B cell (primary cell): ENCODE data around the gene MRPL32. TPM values are rescaled to one million over a fixed set of nuclear protein-coding genes. Genes with fewer than 3 reads are reported as not detected.
A peak's percentile ranks its signal among the peaks of the same experiment; 100 is the strongest.

Experiments
- ATAC-seq: fragments of 200-7000 bp; cut with Tn5 transposase; one replicate; pipeline ENCODE4 v1.10.0; 2021; ENCODE audit warnings: low read depth, mild to moderate bottlenecking, moderate number of reproducible peaks, moderate library complexity
- CTCF ChIA-PET: fragments of 350-600 bp; sonication (Branson Sonifier 250); formaldehyde crosslinking; loops from one replicate; lab custom pipeline; 2021; ENCODE audit warnings: antibody characterized with exemption, inconsistent platforms; lab: Charles Lee
- POLR2A ChIA-PET: fragments of 350-600 bp; sonication (Branson Sonifier 250); formaldehyde crosslinking; loops from one replicate; lab custom pipeline; 2021; ENCODE audit warnings: antibody characterized with exemption; lab: Charles Lee
- DNase-seq: peaks from one replicate; pipeline ENCODE4 v3.0.0; 2013
- H2AFZ ChIP-seq: 2 replicates; pipeline ENCODE4 v1.6.1; 2012; ENCODE audit warnings: mild to moderate bottlenecking, low read depth, low read length; ENCODE audit not compliant: insufficient read depth, poor library complexity, severe bottlenecking
- H3K27ac ChIP-seq, 2 donors: 1 replicate in 1 of 2; 2 replicates in 1 of 2; pipeline ENCODE4 v1.5.1; 2012 to 2013; ENCODE audit warnings: low read length in 2 of 2, mild to moderate bottlenecking in 2 of 2, moderate library complexity in 1 of 2
- H3K27me3 ChIP-seq, 4 experiments: fragments of 200-600 bp in 1 of 4; sonication (generic) in 1 of 4; replicated peaks in 1 of 4; 1 replicate in 2 of 4; 2 replicates in 2 of 4; pipeline versions ENCODE4 v1.6.1 to v1.7.0; 2013 to 2016; ENCODE audit warnings: low read length in 3 of 4, mild to moderate bottlenecking in 2 of 4, mixed read lengths in 1 of 4, moderate library complexity in 1 of 4; ENCODE audit not compliant: insufficient read depth in 4 of 4, control insufficient read depth in 3 of 4; ENCODE audit errors: control extremely low read depth in 1 of 4
- H3K36me3 ChIP-seq, 2 experiments: replicated peaks in 1 of 2; 1 replicate in 1 of 2; 2 replicates in 1 of 2; pipeline versions ENCODE4 v1.6.1 to v1.7.1; 2013; ENCODE audit warnings: low read length in 1 of 2; ENCODE audit not compliant: insufficient read depth in 2 of 2, control insufficient read depth in 1 of 2; ENCODE audit errors: control extremely low read depth in 1 of 2, extremely low read depth in 1 of 2
- H3K4me1 ChIP-seq, 2 donors: fragments of 200-600 bp in 1 of 2; sonication (generic) in 1 of 2; 1 replicate in 1 of 2; 2 replicates in 1 of 2; pipeline versions ENCODE4 v1.5.1 to v1.6.1; 2013 to 2017; ENCODE audit warnings: low read length in 2 of 2; ENCODE audit not compliant: control insufficient read depth in 2 of 2, insufficient read depth in 2 of 2
- H3K4me2 ChIP-seq: replicated peaks from 2 replicates; pipeline ENCODE3; 2012; ENCODE audit warnings: mild to moderate bottlenecking, low read depth, low read length; ENCODE audit not compliant: poor library complexity, severe bottlenecking
- H3K4me3 ChIP-seq, 5 experiments: fragments of 200-600 bp in 1 of 5; sonication (generic) in 1 of 5; 1 replicate in 3 of 5; 2 replicates in 2 of 5; pipeline versions ENCODE4 v1.5.1 to v1.7.0; 2011 to 2016; ENCODE audit warnings: low read length in 4 of 5, mild to moderate bottlenecking in 4 of 5, low read depth in 2 of 5, control low read depth in 1 of 5, moderate library complexity in 1 of 5; ENCODE audit not compliant: insufficient read depth in 1 of 5; ENCODE audit errors: control extremely low read depth in 1 of 5, extremely low read depth in 1 of 5
- H3K79me2 ChIP-seq: fragments of 200-600 bp; sonication (generic); one replicate; pipeline ENCODE4 v1.6.0; 2016; ENCODE audit warnings: low read length; ENCODE audit not compliant: control insufficient read depth, insufficient read depth
- H3K9ac ChIP-seq: fragments of 200-600 bp; sonication (generic); 2 replicates; pipeline ENCODE4 v1.6.1; 2017; ENCODE audit warnings: mild to moderate bottlenecking, low read length, moderate library complexity
- H3K9me3 ChIP-seq, 3 donors: one replicate each; pipeline versions ENCODE4 v1.6.1 to v1.7.1; 2013; ENCODE audit warnings: low read length in 2 of 3; ENCODE audit not compliant: control insufficient read depth in 2 of 3, insufficient read depth in 1 of 3; ENCODE audit errors: control extremely low read depth in 1 of 3
- H4K20me1 ChIP-seq: 2 replicates; pipeline ENCODE4 v1.6.0; 2012; ENCODE audit warnings: mild to moderate bottlenecking, low read length; ENCODE audit not compliant: insufficient read depth, control insufficient read depth, poor library complexity, severe bottlenecking
- H3K27ac Mint-ChIP-seq: one replicate; pipeline ENCODE4 v1.8.0; 2021; ENCODE audit warnings: mixed read lengths
- H3K27me3 Mint-ChIP-seq: one replicate; pipeline ENCODE4 v1.8.0; 2021; ENCODE audit warnings: mixed read lengths
- H3K4me1 Mint-ChIP-seq: one replicate; pipeline ENCODE4 v1.8.0; 2021; ENCODE audit warnings: mixed read lengths
- H3K4me3 Mint-ChIP-seq: one replicate; pipeline ENCODE4 v1.8.0; 2021; ENCODE audit warnings: mixed read lengths
- H3K9me3 Mint-ChIP-seq: one replicate; pipeline ENCODE4 v1.8.0; 2022; ENCODE audit warnings: mixed read lengths; ENCODE audit not compliant: insufficient read depth
- CTCF ChIP-seq: fragments of 200-600 bp; IDR thresholded peaks from one replicate; pipeline ENCODE4 v1.8.0; 2022; ENCODE audit warnings: antibody characterized with exemption, mild to moderate bottlenecking
- EZH2 ChIP-seq: IDR thresholded peaks from 2 replicates; pipeline ENCODE4 v1.6.1; 2012; ENCODE audit warnings: borderline replicate concordance, low read depth, mild to moderate bottlenecking, moderate library complexity, low read length; ENCODE audit not compliant: insufficient read depth, poor library complexity, severe bottlenecking
- WGBS: methylation state at CpG from one replicate; pipeline ENCODE4 v1.1.5; 2013; ENCODE audit warnings: missing lambda C conversion rate; ENCODE audit not compliant: insufficient coverage; 5-methylcytosine and 5-hydroxymethylcytosine counted together
- intact Hi-C: fragments of 100-400 bp; cut with micrococcal nuclease; formaldehyde crosslinking; loops from one replicate; pipeline ENCODE4 v1.10.0; 2022
- polyA plus RNA-seq: library from polyadenylated mRNA; depleted of rRNA; stranded (reverse); fragments of >200 nt; gene quantifications from 2 replicates; pipeline ENCODE4 v1.2.3, GENCODE V29; 2012
- total RNA-seq, 2 donors: library from RNA; stranded (reverse); fragments of 120-200 nt in 1 of 2; gene quantifications; 1 replicate in 1 of 2; 2 replicates in 1 of 2; pipeline versions ENCODE4 v1.2.3 to v1.2.4, GENCODE V29; 2013 to 2022

MRPL32 gene
- total and polyA plus RNA-seq, 2 donors (not counting 1 experiment from before 2014, with no cell fraction given) = 25.3 to 31.7 TPM

- intact Hi-C loops = loop anchor here (1.0 to 2.0 kb wide), 5 partner anchors 21 to 936 kb away; partner anchors contain the start of genes C7orf25, COA1, MRPS24 and STK17A
Observed at GRCh38 chr7:42932811-42933591, 825 bp downstream of the MRPL32 start.

More at GRCh38 chr7:42932811-42933591, 825 bp downstream of the MRPL32 start:
- peaks cover 6% of the 10 kb centered on the region for H4K20me1 ChIP-seq
- no peaks in the 10 kb centered on the region for H3K9me3 Mint-ChIP-seq
- POLR2A ChIA-PET = interaction anchor here (1.6 to 1.7 kb wide), 2 partner anchors 22 to 650 kb away, joined by 5 read pairs; partner anchors contain the start of gene STK17A
- DNase-seq = peak; percentile 26
- peaks cover 63% of the 10 kb centered on the region for H3K4me1 Mint-ChIP-seq
- TF ChIP-seq CTCF (no peak), EZH2 (no peak)
- peak overlapping the region; percentile 92 for H2AFZ ChIP-seq
- H3K79me2 ChIP-seq = peaks cover 64% of the 10 kb centered on the region
- peak overlapping the region; percentile 91 for H3K4me3 Mint-ChIP-seq
- peaks cover 2 to 25% of the 10 kb centered on the region in 2 experiments for H3K36me3 ChIP-seq
- H3K27ac Mint-ChIP-seq = peak overlapping the region; percentile 94
- peak overlapping the region; percentile 92 for H3K9ac ChIP-seq
- no peaks in the 10 kb centered on the region for H3K27me3 Mint-ChIP-seq
- peaks cover 36 to 38% of the 10 kb centered on the region in 2 donors for H3K4me1 ChIP-seq
- no peaks in the 10 kb centered on the region for H3K27me3 ChIP-seq
- CTCF ChIA-PET = interaction anchor here (0.6 to 3.7 kb wide), 9 partner anchors 10 to 1054 kb away, joined by 3 to 35 read pairs (median 4); partner anchors contain the start of gene STK17A
- H3K9me3 ChIP-seq = no peaks in the 10 kb centered on the region
- peak overlapping the region; percentile 74 for H3K4me2 ChIP-seq
- ATAC-seq = no peak
- H3K27ac ChIP-seq = peak overlapping the region; percentile 45 to 88
- WGBS = 0% methylated on average over 12 of the region's 17 CpGs
- peak overlapping the region; percentile 79 to 98 (median 90) for H3K4me3 ChIP-seq
